GM19035 (cell line): ENCODE results near the gene TMEM52B.

Experiments used
- ATAC-seq: cut with Tn5 transposase; IDR thresholded peaks from one replicate; pipeline ENCODE4 v1.9.1; 2021; ENCODE audit not compliant: unreplicated experiment

Gene TMEM52B

GRCh38 chr12:10238526-10238925, 59.7 kb downstream of the TMEM52B start:
- ATAC-seq = no peak

- ATAC-seq = no peak
These were observed 62.5 kb downstream of the TMEM52B start for GRCh38 chr12:10241290-10241689.
